Measurements from ENCODE around the gene DDX52.

Gene DDX52

GRCh38 chr17:37662353-37662752 lies 19.1 kb upstream of the DDX52 start:
- no peak overlapping the region for H2AFZ ChIP-seq (ENCODE audit: low read depth, low read length)

GRCh38 chr17:37661400-37662014 lies 18.3 kb upstream of the DDX52 start:
- Histone ChIP-seq H3K4me1 (ENCODE audit: low read length) (no peaks in the 10 kb centered on the region), H3K79me2 (ENCODE audit: low read length) (no peaks in the 10 kb centered on the region), H3K9ac (ENCODE audit: low read length) (no peak overlapping the region), H2AFZ (ENCODE audit: low read depth, low read length) (no peak overlapping the region), H3K9me3 (ENCODE audit: insufficient read depth, low read length) (no peaks in the 10 kb centered on the region), H3K36me3 (replicated peaks; ENCODE audit: low read depth, low read length) (no peaks in the 10 kb centered on the region), H4K20me1 (ENCODE audit: insufficient read depth, low read length) (no peaks in the 10 kb centered on the region), H3K27me3 (ENCODE audit: low read depth, low read length) (no peaks in the 10 kb centered on the region), H3K4me2 (ENCODE audit: low read length) (no peak overlapping the region), H3K4me3 (ENCODE audit: low read length) (no peak overlapping the region), H3K27ac (ENCODE audit: low read length) (no peak overlapping the region)
- no peak for TF ChIP-seq CTCF (IDR thresholded peaks at IDR 0.05; ENCODE audit: low read depth, low read length)
- TF ChIP-seq EZH2phosphoT487 (IDR thresholded peaks at IDR 0.05; ENCODE audit: low read depth), result no peak

More at GRCh38 chr17:37662353-37662752, 19.1 kb upstream of the DDX52 start:
- TF ChIP-seq CTCF (IDR thresholded peaks at IDR 0.05; ENCODE audit: low read depth, low read length), result no peak
- TF ChIP-seq EZH2phosphoT487 (IDR thresholded peaks at IDR 0.05; ENCODE audit: low read depth), result no peak
- H3K27ac ChIP-seq (ENCODE audit: low read length), result no peak overlapping the region
- no peaks in the 10 kb centered on the region for H3K9me3 ChIP-seq (ENCODE audit: insufficient read depth, low read length)
- H3K36me3 ChIP-seq (replicated peaks; ENCODE audit: low read depth, low read length), result no peaks in the 10 kb centered on the region
- no peaks in the 10 kb centered on the region for H4K20me1 ChIP-seq (ENCODE audit: insufficient read depth, low read length)
- no peaks in the 10 kb centered on the region for H3K27me3 ChIP-seq (ENCODE audit: low read depth, low read length)
- no peaks in the 10 kb centered on the region for H3K79me2 ChIP-seq (ENCODE audit: low read length)
- H3K4me3 ChIP-seq (ENCODE audit: low read length), result no peak overlapping the region
- no peaks in the 10 kb centered on the region for H3K4me1 ChIP-seq (ENCODE audit: low read length)
- H3K4me2 ChIP-seq (ENCODE audit: low read length), result no peak overlapping the region
- no peak overlapping the region for H3K9ac ChIP-seq (ENCODE audit: low read length)

GRCh38 chr17:37659925-37660324 lies 16.7 kb upstream of the DDX52 start:
- no peak overlapping the region for H2AFZ ChIP-seq (ENCODE audit: low read depth, low read length)
- H3K4me3 ChIP-seq (ENCODE audit: low read length), result no peak overlapping the region
- no peaks in the 10 kb centered on the region; the same call in 1 of the 2 replicates for H3K27me3 ChIP-seq (ENCODE audit: low read depth, low read length)
- no peak for TF ChIP-seq EZH2phosphoT487 (IDR thresholded peaks at IDR 0.05; ENCODE audit: low read depth)
- TF ChIP-seq CTCF (IDR thresholded peaks at IDR 0.05; ENCODE audit: low read depth, low read length), result no peak
- no peaks in the 10 kb centered on the region for H3K36me3 ChIP-seq (replicated peaks; ENCODE audit: low read depth, low read length)
- no peaks in the 10 kb centered on the region for H3K9me3 ChIP-seq (ENCODE audit: insufficient read depth, low read length)
- no peak overlapping the region for H3K9ac ChIP-seq (ENCODE audit: low read length)
- H3K27ac ChIP-seq (ENCODE audit: low read length), result no peak overlapping the region
- no peaks in the 10 kb centered on the region for H4K20me1 ChIP-seq (ENCODE audit: insufficient read depth, low read length)
- no peaks in the 10 kb centered on the region for H3K4me1 ChIP-seq (ENCODE audit: low read length)
- no peak overlapping the region for H3K4me2 ChIP-seq (ENCODE audit: low read length)
- no peaks in the 10 kb centered on the region for H3K79me2 ChIP-seq (ENCODE audit: low read length)

GRCh38 chr17:37657202-37657601 lies 14.0 kb upstream of the DDX52 start:
- TF ChIP-seq EZH2phosphoT487 (IDR thresholded peaks at IDR 0.05; ENCODE audit: low read depth) (no peak), CTCF (IDR thresholded peaks at IDR 0.05; ENCODE audit: low read depth, low read length) (no peak)

More at GRCh38 chr17:37657202-37657601, 14.0 kb upstream of the DDX52 start:
- H3K4me2 ChIP-seq (ENCODE audit: low read length), result no peak overlapping the region
- H3K4me3 ChIP-seq (ENCODE audit: low read length), result no peak overlapping the region
- no peaks in the 10 kb centered on the region for H3K9me3 ChIP-seq (ENCODE audit: insufficient read depth, low read length)
- no peaks in the 10 kb centered on the region; the same call in none of the 2 replicates for H3K27me3 ChIP-seq (ENCODE audit: low read depth, low read length)
- no peaks in the 10 kb centered on the region for H3K36me3 ChIP-seq (replicated peaks; ENCODE audit: low read depth, low read length)
- no peak overlapping the region for H3K9ac ChIP-seq (ENCODE audit: low read length)
- no peaks in the 10 kb centered on the region for H4K20me1 ChIP-seq (ENCODE audit: insufficient read depth, low read length)
- no peaks in the 10 kb centered on the region for H3K4me1 ChIP-seq (ENCODE audit: low read length)
- H3K79me2 ChIP-seq (ENCODE audit: low read length), result no peaks in the 10 kb centered on the region
- H2AFZ ChIP-seq (ENCODE audit: low read depth, low read length), result no peak overlapping the region
- H3K27ac ChIP-seq (ENCODE audit: low read length), result no peak overlapping the region

All from OCI-LY3 (cell line).